Peyer's patch (tissue), 4 donors: Measurements from ENCODE around the gene SETMAR. TPM values are rescaled to one million over a fixed set of nuclear protein-coding genes. Genes with fewer than 3 reads are reported as not detected.
"Not testable (repeated sequence)": the region's sequence is repeated elsewhere in the genome, so short reads cannot be mapped to it uniquely, and the experiment has no call there.

Source experiments
- DNase-seq, 3 donors: peaks; one replicate each; pipeline ENCODE4 v3.0.0-alpha.2; 2017 to 2019
- H3K27ac ChIP-seq, 4 donors: fragments of 200-600 bp; sonication (generic); one replicate each; pipeline ENCODE4 v1.5.1; 2016 to 2019
- H3K27me3 ChIP-seq, 2 donors: fragments of 200-600 bp; sonication (generic); one replicate each; pipeline ENCODE4 v1.5.1; 2019
- H3K36me3 ChIP-seq, 3 donors: fragments of 200-600 bp; sonication (generic); one replicate each; pipeline ENCODE4 v1.5.1; 2016 to 2019
- H3K4me1 ChIP-seq, 4 donors: fragments of 200-600 bp; sonication (generic); one replicate each; pipeline ENCODE4 v1.5.1; 2016 to 2019
- H3K4me3 ChIP-seq, 4 donors: fragments of 200-600 bp; sonication (generic); 1 replicate in 3 of 4; 2 replicates in 1 of 4; pipeline ENCODE4 v1.5.1; 2016 to 2019; ENCODE audit warnings: mild to moderate bottlenecking in 1 of 4
- H3K9me3 ChIP-seq, 4 donors: fragments of 200-600 bp; sonication (generic); one replicate each; pipeline ENCODE4 v1.5.1; 2016 to 2019; ENCODE audit warnings: mild to moderate bottlenecking in 1 of 4
- POLR2A ChIP-seq, 2 donors: fragments of 450-650 bp; IDR thresholded peaks; one replicate each; pipeline ENCODE4 v1.5.1; 2017; ENCODE audit warnings: antibody characterized with exemption in 2 of 2, mild to moderate bottlenecking in 2 of 2, moderate library complexity in 2 of 2
- total RNA-seq, 4 donors: library from RNA; depleted of rRNA; stranded (reverse); fragments of >200 nt; gene quantifications; one replicate each; pipeline ENCODE4 v1.1.0, GENCODE V29; 2016
- TF ChIP-seq, protein P1 (sequence below), 6 experiments: fragments of 450-650 bp in 4 of 6; fragments of 200-600 bp in 2 of 6; sonication (generic) in 1 of 6; IDR thresholded peaks; one replicate each; pipeline ENCODE4 v1.5.1; 2017 to 2019; ENCODE audit warnings: antibody characterized with exemption in 6 of 6, mild to moderate bottlenecking in 3 of 6, moderate library complexity in 1 of 6

SETMAR gene
- total RNA-seq, 4 donors from 2014 or later = 5.6 to 28.9 (median 16.2) TPM

DNA sequence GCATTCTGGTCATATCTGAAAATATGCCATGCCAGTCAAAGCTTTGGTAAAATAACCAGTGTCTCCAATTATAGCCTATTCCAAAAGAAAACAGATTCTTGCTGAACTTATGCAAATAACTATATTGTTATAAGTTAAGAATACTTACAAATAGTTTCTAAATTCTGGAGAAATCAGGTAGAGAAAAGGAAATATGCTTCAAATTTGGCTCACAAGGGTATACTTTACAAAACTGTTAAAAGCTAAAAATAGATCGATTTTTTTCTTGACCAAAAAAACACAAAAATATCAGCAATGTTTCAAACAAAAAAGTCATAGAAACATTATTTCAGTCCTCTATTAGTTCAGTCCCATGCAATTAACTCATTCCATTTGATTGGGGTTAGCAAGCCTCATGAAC, 23.7 kb downstream of the SETMAR start:
- H3K4me3 ChIP-seq = no peak overlapping the region
- H3K36me3 ChIP-seq = no peaks in the 10 kb centered on the region
- H3K27ac ChIP-seq = no peak overlapping the region
- H3K9me3 ChIP-seq = no peaks in the 10 kb centered on the region
- TF ChIP-seq POLR2A (IDR thresholded peaks at IDR 0.05) = no peak
- TF ChIP-seq, protein P1, sequence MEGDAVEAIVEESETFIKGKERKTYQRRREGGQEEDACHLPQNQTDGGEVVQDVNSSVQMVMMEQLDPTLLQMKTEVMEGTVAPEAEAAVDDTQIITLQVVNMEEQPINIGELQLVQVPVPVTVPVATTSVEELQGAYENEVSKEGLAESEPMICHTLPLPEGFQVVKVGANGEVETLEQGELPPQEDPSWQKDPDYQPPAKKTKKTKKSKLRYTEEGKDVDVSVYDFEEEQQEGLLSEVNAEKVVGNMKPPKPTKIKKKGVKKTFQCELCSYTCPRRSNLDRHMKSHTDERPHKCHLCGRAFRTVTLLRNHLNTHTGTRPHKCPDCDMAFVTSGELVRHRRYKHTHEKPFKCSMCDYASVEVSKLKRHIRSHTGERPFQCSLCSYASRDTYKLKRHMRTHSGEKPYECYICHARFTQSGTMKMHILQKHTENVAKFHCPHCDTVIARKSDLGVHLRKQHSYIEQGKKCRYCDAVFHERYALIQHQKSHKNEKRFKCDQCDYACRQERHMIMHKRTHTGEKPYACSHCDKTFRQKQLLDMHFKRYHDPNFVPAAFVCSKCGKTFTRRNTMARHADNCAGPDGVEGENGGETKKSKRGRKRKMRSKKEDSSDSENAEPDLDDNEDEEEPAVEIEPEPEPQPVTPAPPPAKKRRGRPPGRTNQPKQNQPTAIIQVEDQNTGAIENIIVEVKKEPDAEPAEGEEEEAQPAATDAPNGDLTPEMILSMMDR (IDR thresholded peaks at IDR 0.05) = no peak
- H3K27me3 ChIP-seq = no peaks in the 10 kb centered on the region
- no peak for DNase-seq
- H3K4me1 ChIP-seq = no peaks in the 10 kb centered on the region

DNA sequence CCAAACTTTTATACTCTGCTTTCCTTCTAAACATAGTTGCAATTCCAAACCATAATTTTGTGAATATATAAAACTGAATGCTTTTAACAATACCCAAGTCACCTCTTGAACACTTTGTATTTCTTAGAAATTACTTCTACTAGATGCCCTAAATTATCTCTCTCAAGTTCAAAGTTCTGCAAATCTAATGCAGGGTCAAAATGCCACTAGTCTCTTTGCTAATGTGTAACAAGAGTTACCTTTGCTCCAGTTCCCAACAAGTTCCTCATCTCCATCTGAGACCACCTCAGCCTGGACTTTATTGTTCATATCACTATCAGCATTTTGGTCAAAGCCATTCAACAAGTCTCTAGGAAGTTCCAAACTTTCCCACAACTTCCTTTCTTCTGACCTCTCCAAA, 26.6 kb downstream of the SETMAR start:
- H3K27me3 ChIP-seq, DNase-seq, H3K27ac ChIP-seq, H3K9me3 ChIP-seq, H3K4me1 ChIP-seq, H3K4me3 ChIP-seq, H3K36me3 ChIP-seq: not testable (repeated sequence)

DNA sequence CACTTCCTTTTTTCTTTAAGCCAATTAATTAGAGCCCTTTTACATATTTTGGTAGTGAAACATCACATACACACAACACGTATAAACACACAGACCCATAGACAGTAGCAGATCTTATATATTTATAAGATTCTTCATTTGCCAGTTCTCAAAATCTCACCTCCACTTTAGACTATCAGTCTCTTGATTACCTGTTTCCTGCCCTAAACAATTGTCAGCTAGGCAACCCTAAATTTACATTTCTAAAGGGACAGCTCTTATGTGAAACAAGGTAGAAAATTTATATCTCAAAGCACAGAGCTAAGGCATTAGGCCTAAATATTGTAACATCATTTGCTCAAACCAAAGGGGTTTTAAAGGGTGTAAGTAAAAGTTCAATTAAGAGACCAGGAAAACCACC, 28.9 kb downstream of the SETMAR start:
- DNase-seq = no peak
- TF ChIP-seq POLR2A (IDR thresholded peaks at IDR 0.05) = no peak
- TF ChIP-seq, protein P1 (IDR thresholded peaks at IDR 0.05) = no peak
- Histone ChIP-seq H3K4me1 (no peaks in the 10 kb centered on the region), H3K36me3 (no peaks in the 10 kb centered on the region), H3K4me3 (no peak overlapping the region), H3K9me3 (no peaks in the 10 kb centered on the region), H3K27ac (no peak overlapping the region), H3K27me3 (no peaks in the 10 kb centered on the region)

DNA sequence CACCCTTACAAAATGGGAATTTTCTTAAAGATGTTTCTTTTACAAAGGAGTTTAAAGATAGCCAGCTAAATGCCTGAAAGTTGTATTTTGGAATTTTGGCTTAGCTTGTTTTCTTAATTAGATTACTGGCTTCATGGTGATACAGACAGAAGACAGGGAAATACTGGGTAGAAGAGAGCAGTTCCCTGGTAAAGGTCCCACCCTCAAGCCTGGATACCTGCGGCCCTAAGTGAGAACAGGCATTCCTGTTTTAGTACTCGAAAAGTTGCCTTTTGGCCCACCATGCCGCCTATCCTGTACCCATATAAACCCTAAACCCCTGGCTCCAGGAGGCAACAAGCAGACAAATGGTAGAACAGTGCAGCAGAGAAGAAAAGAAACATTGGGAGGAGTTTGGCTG, 29.4 kb downstream of the SETMAR start:
- H3K27ac ChIP-seq = no peak overlapping the region
- no peak for DNase-seq
- H3K27me3 ChIP-seq = no peaks in the 10 kb centered on the region
- no peaks in the 10 kb centered on the region for H3K9me3 ChIP-seq
- no peak for TF ChIP-seq POLR2A (IDR thresholded peaks at IDR 0.05)
- TF ChIP-seq, protein P1 (IDR thresholded peaks at IDR 0.05) = no peak
- H3K4me1 ChIP-seq = no peaks in the 10 kb centered on the region
- no peak overlapping the region for H3K4me3 ChIP-seq
- H3K36me3 ChIP-seq = no peaks in the 10 kb centered on the region

DNA sequence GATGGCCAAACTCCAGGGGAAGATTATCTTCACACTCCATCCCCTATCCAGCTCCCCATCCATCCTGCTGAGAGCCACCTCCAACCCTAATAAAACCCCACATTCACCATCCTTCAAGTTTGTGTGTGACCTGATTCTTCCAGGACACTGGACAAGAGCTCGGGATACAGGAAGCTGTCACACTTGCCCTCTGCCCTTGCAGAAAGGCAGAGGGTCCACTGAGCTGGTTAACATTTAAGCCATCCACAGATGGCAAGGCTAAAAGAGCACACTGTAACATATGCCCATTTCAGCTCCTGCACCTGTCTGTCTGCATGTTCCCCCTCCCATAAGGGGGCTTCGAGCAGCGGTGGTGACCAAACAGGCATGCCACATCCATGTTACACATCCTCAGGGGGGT, 29.8 kb downstream of the SETMAR start:
- no peaks in the 10 kb centered on the region for H3K36me3 ChIP-seq
- H3K27me3 ChIP-seq = no peaks in the 10 kb centered on the region
- no peaks in the 10 kb centered on the region for H3K9me3 ChIP-seq
- H3K4me3 ChIP-seq = no peak overlapping the region
- H3K4me1 ChIP-seq = no peaks in the 10 kb centered on the region
- TF ChIP-seq, protein P1 (IDR thresholded peaks at IDR 0.05) = no peak
- TF ChIP-seq POLR2A (IDR thresholded peaks at IDR 0.05) = no peak
- no peak overlapping the region for H3K27ac ChIP-seq
- DNase-seq = no peak

DNA sequence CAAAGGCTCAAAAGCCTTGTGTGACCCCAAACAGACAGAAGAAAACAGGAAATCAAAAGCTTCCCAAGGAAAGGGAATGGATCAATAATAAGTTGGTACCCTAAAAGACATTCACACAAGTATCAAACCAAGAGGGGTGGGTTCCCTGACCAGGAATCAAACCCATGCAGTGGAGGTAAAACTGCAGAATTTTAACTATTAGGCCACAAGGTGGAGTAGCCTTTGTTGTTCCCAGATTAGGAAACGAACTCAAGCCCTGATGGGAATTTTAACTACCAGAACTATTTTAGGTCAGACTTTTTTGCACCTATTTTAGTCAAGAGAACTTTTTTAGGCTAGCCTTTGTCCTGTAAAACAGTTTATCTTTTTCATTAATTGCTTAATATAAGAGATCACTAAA, 31.4 kb downstream of the SETMAR start:
- Histone ChIP-seq H3K36me3 (no peaks in the 10 kb centered on the region), H3K27me3 (no peaks in the 10 kb centered on the region), H3K27ac (no peak overlapping the region), H3K9me3 (no peaks in the 10 kb centered on the region), H3K4me1 (no peaks in the 10 kb centered on the region), H3K4me3 (no peak overlapping the region)
- no peak for DNase-seq
- no peak for TF ChIP-seq POLR2A (IDR thresholded peaks at IDR 0.05)
- TF ChIP-seq, protein P1 (IDR thresholded peaks at IDR 0.05) = no peak
